Measurements from ENCODE around the gene BPIFB6.
"Not testable (repeated sequence)": the region's sequence is repeated elsewhere in the genome, so short reads cannot be mapped to it uniquely, and the experiment has no call there.

The BPIFB6 gene

GRCh38 chr20:33042983-33043730 lies 11.7 kb downstream of the BPIFB6 start:
- DNase-seq = no peak
- Mint-ChIP-seq H3K27ac (no peak overlapping the region), H3K9me3 (peaks cover 13% of the 10 kb centered on the region), H3K36me3 (no peaks in the 10 kb centered on the region), H3K27me3 (no peaks in the 10 kb centered on the region), H3K4me3 (no peak overlapping the region), H3K4me1 (no peaks in the 10 kb centered on the region)
- CTCF ChIA-PET = no interaction called here

DNA sequence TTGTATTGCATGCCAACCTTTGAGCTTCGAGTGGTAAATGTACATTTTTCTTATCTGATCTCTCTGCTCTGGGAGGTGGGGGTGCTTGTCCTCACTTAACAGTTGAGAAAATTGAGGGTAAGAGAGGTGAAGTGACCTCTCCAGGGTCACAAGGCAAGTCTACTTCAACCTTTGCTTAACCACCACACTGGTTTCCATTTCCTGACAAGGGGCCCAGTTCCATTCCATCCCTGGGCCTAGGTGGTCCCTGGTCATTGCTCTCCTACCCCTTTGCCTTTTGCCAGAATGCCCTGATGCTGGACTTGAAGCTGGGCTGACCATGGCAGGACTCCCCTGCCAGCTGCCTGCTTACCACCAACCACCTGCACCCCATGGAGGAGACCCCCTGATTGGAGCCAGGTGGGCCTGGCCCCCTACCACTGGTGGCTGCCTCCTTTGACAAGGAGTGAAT lies 12.3 kb downstream of the BPIFB6 start:
- H3K9me3 Mint-ChIP-seq = peaks cover 13% of the 10 kb centered on the region
- CTCF ChIA-PET = no interaction called here
- no peak for DNase-seq
- H3K27me3 Mint-ChIP-seq = no peaks in the 10 kb centered on the region
- H3K27ac Mint-ChIP-seq = no peak overlapping the region
- H3K4me1 Mint-ChIP-seq = no peaks in the 10 kb centered on the region
- no peaks in the 10 kb centered on the region for H3K36me3 Mint-ChIP-seq
- no peak overlapping the region for H3K4me3 Mint-ChIP-seq

DNA sequence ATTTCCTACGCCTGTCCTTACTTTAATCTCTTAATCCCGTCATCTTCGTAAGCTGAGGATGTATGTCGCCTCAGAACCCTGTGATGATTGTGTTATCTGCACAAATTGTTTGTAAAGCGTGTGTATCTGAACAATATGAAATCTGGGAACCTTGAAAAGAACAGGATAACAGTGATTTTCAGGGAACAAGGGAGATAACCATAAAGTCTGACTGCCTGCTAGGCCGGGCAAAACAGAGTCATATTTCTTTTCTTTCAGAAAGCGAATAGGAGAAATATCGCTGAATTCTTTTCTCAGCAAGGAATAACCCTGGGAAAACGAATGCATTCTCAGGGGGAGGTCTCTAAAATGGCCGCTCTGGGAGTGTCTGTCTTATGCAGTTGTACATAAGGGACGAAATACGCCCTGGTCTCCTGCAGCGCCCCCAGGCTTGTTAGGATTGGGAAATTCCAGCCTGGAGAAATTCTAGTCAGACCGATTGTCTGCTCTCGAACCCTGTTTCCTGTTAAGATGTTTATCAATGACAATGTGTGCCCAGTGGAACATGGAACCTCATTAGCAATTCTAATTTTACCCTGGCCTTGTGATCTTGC lies 13.8 kb downstream of the BPIFB6 start:
- H3K9me3 Mint-ChIP-seq = peaks cover 13% of the 10 kb centered on the region
- H3K27ac Mint-ChIP-seq, CTCF ChIA-PET, DNase-seq, H3K4me3 Mint-ChIP-seq, H3K36me3 Mint-ChIP-seq, H3K4me1 Mint-ChIP-seq, H3K27me3 Mint-ChIP-seq: not testable (repeated sequence)

- Mint-ChIP-seq H3K4me3 (no peak overlapping the region), H3K27ac (no peak overlapping the region), H3K27me3 (no peaks in the 10 kb centered on the region), H3K4me1 (no peaks in the 10 kb centered on the region), H3K36me3 (no peaks in the 10 kb centered on the region), H3K9me3 (peaks cover 13% of the 10 kb centered on the region)
- CTCF ChIA-PET = no interaction called here
- no peak for DNase-seq
Observed at GRCh38 chr20:33046412-33046811, 15.0 kb downstream of the BPIFB6 start.

GRCh38 chr20:33051333-33051732 lies 19.9 kb downstream of the BPIFB6 start:
- Mint-ChIP-seq H3K4me3 (no peak overlapping the region), H3K9me3 (no peaks in the 10 kb centered on the region), H3K36me3 (no peaks in the 10 kb centered on the region), H3K4me1 (no peaks in the 10 kb centered on the region), H3K27me3 (peaks cover 4% of the 10 kb centered on the region), H3K27ac (no peak overlapping the region)
- no peak for DNase-seq
- CTCF ChIA-PET = interaction anchor here (1.0 kb wide), 1 partner anchor 8 kb away, joined by 3 read pairs; no protein-coding TSS in a partner anchor

- CTCF ChIA-PET = no interaction called here
- H3K4me1 Mint-ChIP-seq = no peaks in the 10 kb centered on the region
- H3K9me3 Mint-ChIP-seq = no peaks in the 10 kb centered on the region
- H3K36me3 Mint-ChIP-seq = no peaks in the 10 kb centered on the region
- H3K4me3 Mint-ChIP-seq = no peak within 1 kb of the TSS
- DNase-seq = no peak
- no peak within 1 kb of the TSS for H3K27ac Mint-ChIP-seq
- peaks cover 4% of the 10 kb centered on the region for H3K27me3 Mint-ChIP-seq
Observed at GRCh38 chr20:33053291-33054106, 22.1 kb downstream of the BPIFB6 start, which contains the start of gene BPIFB3. TSS of gene BPIFB3 (plus strand) at chr20:33053903. CDS start at chr20:33055436, 1,533 bp downstream.

DNA sequence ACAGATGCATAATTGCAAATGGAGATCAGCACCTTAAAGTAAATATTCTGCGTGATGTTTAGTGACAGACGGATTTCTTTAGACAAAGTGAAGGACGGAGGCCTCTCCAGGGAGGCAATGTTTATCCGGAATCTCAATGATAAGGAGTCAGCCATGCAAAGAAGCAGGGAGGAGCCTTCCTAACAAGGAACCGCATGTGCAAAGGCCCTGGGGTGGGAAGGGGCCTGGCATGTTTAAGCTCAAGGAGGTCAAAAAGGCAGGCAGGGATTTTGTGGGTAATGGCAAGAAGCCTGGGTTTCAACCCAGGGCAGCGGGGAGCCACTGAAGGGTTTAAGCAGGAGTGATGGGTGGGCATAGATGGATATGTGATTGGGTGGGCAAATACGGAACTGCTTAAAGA lies 22.9 kb downstream of the BPIFB6 start:
- Mint-ChIP-seq H3K27me3 (peaks cover 4% of the 10 kb centered on the region), H3K9me3 (no peaks in the 10 kb centered on the region), H3K27ac (no peak overlapping the region), H3K4me1 (no peaks in the 10 kb centered on the region), H3K4me3 (no peak overlapping the region), H3K36me3 (no peaks in the 10 kb centered on the region)
- no peak for DNase-seq
- CTCF ChIA-PET = no interaction called here

DNA sequence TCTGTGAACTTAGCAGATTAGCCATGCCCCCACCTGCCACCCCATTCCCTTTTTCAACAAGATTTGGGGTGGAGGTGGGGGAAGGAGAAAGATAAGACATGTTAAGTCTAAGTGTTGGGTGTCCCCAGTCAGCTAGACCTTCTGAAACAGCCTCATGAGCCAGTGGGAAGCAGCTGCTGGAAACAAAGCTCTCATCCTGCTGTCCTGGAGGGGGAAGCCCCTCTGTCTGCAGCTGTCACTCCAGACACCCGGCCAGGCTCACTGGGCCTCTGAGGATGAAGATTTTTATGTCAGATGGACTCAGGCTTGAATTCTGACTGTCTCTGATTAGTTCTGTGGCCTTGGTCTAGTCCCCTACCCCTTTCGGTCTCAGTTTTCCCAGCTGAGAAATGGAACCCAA lies 23.3 kb downstream of the BPIFB6 start:
- Mint-ChIP-seq H3K4me3 (no peak overlapping the region), H3K36me3 (no peaks in the 10 kb centered on the region), H3K4me1 (no peaks in the 10 kb centered on the region), H3K27ac (no peak overlapping the region), H3K9me3 (no peaks in the 10 kb centered on the region), H3K27me3 (peaks cover 4% of the 10 kb centered on the region)
- no peak for DNase-seq
- CTCF ChIA-PET = no interaction called here

DNA sequence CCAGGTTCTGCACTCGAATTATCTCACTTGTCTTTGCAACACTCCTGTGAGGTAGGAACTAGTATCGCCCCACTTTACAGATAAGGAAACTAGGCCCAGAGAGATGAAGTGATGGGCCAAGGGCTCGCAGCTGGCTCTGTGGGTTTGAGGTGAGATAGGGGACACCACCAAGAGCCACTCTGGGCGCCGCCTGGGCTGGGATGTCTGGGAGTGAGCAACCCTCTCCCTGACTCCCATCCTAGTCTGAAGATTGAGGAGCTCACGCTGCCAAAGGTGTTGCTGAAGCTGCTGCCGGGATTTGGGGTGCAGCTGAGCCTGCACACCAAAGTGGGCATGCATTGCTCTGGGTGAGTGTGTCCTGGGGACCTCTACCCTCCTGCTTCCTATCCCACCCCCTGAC lies 27.7 kb downstream of the BPIFB6 start:
- H3K9me3 Mint-ChIP-seq = no peaks in the 10 kb centered on the region
- peaks cover 4% of the 10 kb centered on the region for H3K27me3 Mint-ChIP-seq
- H3K4me3 Mint-ChIP-seq = no peak overlapping the region
- DNase-seq = no peak
- H3K4me1 Mint-ChIP-seq = no peaks in the 10 kb centered on the region
- H3K27ac Mint-ChIP-seq = no peak overlapping the region
- no peaks in the 10 kb centered on the region for H3K36me3 Mint-ChIP-seq
- CTCF ChIA-PET = interaction anchor here (0.6 kb wide), 1 partner anchor 8 kb away, joined by 3 read pairs; no protein-coding TSS in a partner anchor

DNA sequence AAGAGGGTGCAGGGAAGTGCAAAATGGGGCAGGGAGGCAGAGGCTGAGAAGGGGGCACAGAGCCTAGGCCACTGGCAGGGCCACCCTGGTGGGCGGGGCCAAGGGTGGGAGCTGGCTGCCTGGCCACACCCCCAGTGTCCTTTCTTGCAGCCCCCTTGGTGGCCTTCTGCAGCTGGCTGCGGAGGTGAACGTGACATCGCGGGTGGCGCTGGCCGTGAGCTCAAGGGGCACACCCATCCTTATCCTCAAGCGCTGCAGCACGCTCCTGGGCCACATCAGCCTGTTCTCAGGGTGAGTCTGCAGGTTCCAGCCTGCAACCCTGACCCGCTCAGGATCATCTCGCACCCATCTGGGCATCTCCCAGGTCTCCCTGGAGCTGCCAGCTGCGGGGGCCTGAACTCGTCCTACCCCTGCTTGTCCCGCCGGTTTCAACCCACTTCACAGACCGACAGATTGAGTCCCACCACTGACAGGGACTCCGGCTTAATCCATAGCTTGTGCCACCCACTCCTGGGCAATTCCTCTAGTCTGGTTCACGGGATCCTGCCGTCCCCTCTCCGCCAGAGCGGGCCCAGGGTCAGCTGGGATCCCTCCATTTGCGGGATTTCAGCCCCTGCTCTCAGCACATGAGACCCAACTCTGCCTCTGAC lies 28.4 kb downstream of the BPIFB6 start:
- Mint-ChIP-seq H3K36me3 (no peaks in the 10 kb centered on the region), H3K27ac (no peak overlapping the region), H3K9me3 (no peaks in the 10 kb centered on the region), H3K27me3 (peaks cover 4% of the 10 kb centered on the region), H3K4me3 (no peak overlapping the region), H3K4me1 (no peaks in the 10 kb centered on the region)
- DNase-seq = no peak
- CTCF ChIA-PET = interaction anchor here (0.6 kb wide), 1 partner anchor 9 kb away, joined by 3 read pairs; no protein-coding TSS in a partner anchor

DNA sequence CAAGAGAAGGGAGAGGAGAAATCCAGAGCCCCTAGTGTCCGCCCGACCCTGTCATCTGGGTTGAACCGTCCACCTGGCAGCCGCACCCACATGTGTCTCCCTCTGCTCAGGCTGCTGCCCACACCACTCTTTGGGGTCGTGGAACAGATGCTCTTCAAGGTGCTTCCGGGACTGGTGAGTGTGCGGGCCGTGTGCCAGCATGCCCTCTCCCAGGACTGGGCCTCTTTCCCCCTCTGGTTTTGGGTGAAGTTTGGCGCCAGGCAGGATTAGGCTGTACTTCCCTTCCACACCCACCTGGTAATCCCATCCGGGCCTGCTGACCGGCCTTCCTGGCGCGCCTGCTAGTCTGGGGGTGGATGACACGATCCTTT lies 30.2 kb downstream of the BPIFB6 start:
- no peaks in the 10 kb centered on the region for H3K9me3 Mint-ChIP-seq
- DNase-seq = no peak
- H3K27ac Mint-ChIP-seq = no peak overlapping the region
- H3K27me3 Mint-ChIP-seq = peaks cover 3% of the 10 kb centered on the region
- no peak overlapping the region for H3K4me3 Mint-ChIP-seq
- CTCF ChIA-PET = no interaction called here
- H3K4me1 Mint-ChIP-seq = no peaks in the 10 kb centered on the region
- no peaks in the 10 kb centered on the region for H3K36me3 Mint-ChIP-seq

DNA sequence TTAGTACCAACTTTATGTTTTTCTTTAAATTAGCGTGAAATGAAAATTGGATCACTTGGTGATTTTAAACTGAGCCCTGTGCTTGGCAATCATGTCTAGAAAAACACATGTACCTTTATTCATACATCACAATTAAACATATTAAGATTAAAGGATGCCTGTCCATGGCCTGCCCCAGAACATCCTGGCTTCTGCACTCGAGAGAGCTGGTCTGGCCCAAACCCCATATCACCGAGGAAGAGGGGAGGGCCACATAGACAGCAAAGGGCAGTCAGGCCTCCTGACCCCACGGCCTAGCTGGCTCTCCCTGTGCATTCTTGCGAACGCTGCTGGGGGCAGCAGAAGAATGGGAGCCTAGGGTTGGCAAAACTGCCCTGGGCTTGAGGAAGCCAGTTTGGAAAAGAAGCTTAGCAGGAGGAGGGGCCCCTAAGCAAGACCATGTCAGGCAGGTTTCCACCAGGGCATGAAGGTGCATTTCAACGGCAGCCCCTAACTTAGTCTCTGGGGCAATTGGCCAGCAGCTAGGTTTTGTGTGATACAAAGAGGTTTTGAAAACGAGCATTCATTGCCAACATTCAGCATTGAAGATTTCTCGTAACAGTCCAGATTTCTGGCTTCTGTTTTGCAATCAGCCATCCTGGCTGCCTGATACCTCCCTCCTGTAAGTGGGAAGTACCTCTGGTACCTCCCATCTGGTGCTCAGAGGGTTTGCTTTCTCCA lies 30.8 kb downstream of the BPIFB6 start:
- Mint-ChIP-seq H3K4me3 (no peak overlapping the region), H3K4me1 (no peaks in the 10 kb centered on the region), H3K9me3 (no peaks in the 10 kb centered on the region), H3K27ac (no peak overlapping the region), H3K27me3 (peaks cover 3% of the 10 kb centered on the region), H3K36me3 (no peaks in the 10 kb centered on the region)
- DNase-seq = no peak
- CTCF ChIA-PET = no interaction called here

GRCh38 chr20:33062825-33063149 lies 31.3 kb downstream of the BPIFB6 start:
- CTCF ChIA-PET = no interaction called here
- no peaks in the 10 kb centered on the region for H3K4me1 Mint-ChIP-seq
- H3K27ac Mint-ChIP-seq = no peak overlapping the region
- DNase-seq = no peak
- H3K27me3 Mint-ChIP-seq = peaks cover 3% of the 10 kb centered on the region
- no peak overlapping the region for H3K4me3 Mint-ChIP-seq
- no peaks in the 10 kb centered on the region for H3K9me3 Mint-ChIP-seq
- no peaks in the 10 kb centered on the region for H3K36me3 Mint-ChIP-seq

- H3K36me3 Mint-ChIP-seq = no peaks in the 10 kb centered on the region
- no peak for DNase-seq
- H3K27ac Mint-ChIP-seq = no peak overlapping the region
Observed at GRCh38 chr20:33063271-33063670, 31.8 kb downstream of the BPIFB6 start.

More at GRCh38 chr20:33063271-33063670, 31.8 kb downstream of the BPIFB6 start:
- Mint-ChIP-seq H3K4me3 (no peak overlapping the region), H3K27me3 (peaks cover 3% of the 10 kb centered on the region), H3K4me1 (no peaks in the 10 kb centered on the region), H3K9me3 (no peaks in the 10 kb centered on the region)
- CTCF ChIA-PET = no interaction called here

Data from activated naive CD4-positive, alpha-beta T cell treated with anti-CD3 and anti-CD28 coated beads, Interleukin-2, amount 10 ng/mL, durations not matched to agents 7 days and 5 days (primary cell).